ENCODE results near the gene IL25. TPM values are rescaled to one million over a fixed set of nuclear protein-coding genes. Genes with fewer than 3 reads are reported as not detected.
"Not testable (repeated sequence)": the region's sequence is repeated elsewhere in the genome, so short reads cannot be mapped to it uniquely, and the experiment has no call there.

Gene IL25
- total RNA-seq, 1 donor from 2014 or later = not detected

- DNase-seq = no peak
These were observed 39.2 kb downstream of the IL25 start for GRCh38 chr14:23411563-23412525.

GRCh38 chr14:23413681-23414080 is 41.1 kb downstream of the IL25 start:
- no peak for DNase-seq

- no peak for DNase-seq
These were observed 41.6 kb downstream of the IL25 start for GRCh38 chr14:23414254-23414653.

GRCh38 chr14:23414906-23415820 is 42.6 kb downstream of the IL25 start:
- DNase-seq = no peak

GRCh38 chr14:23415821-23416778 is 43.5 kb downstream of the IL25 start:
- DNase-seq = no peak

- no peak for DNase-seq
These were observed 44.2 kb downstream of the IL25 start for GRCh38 chr14:23416801-23417200.

- DNase-seq = not testable (repeated sequence)
These were observed 44.7 kb downstream of the IL25 start for GRCh38 chr14:23417269-23417668.

GRCh38 chr14:23418021-23418420 is 45.4 kb downstream of the IL25 start:
- DNase-seq = no peak

- DNase-seq = not testable (repeated sequence)
These were observed 47.0 kb downstream of the IL25 start for GRCh38 chr14:23419646-23420045.

- no peak for DNase-seq
These were observed 49.0 kb downstream of the IL25 start for GRCh38 chr14:23421594-23421993.

- no peak for DNase-seq
These were observed 51.0 kb downstream of the IL25 start for GRCh38 chr14:23423657-23424056.

- no peak for DNase-seq
These were observed 52.6 kb downstream of the IL25 start for GRCh38 chr14:23425169-23425568.

- DNase-seq = not testable (repeated sequence)
These were observed 53.2 kb downstream of the IL25 start for GRCh38 chr14:23425798-23426197.

Other genes with a start within 250 kb of the IL25 start
- 0.09 TPM in 1 of 2 replicates, not detected in the other for gene SLC7A8, start 189.1 kb upstream of the IL25 start, total RNA-seq
- gene RNF212B, start 134.9 kb upstream of the IL25 start, total RNA-seq = not detected in 2 replicates
- gene HOMEZ, start 86.7 kb upstream of the IL25 start, total RNA-seq = 6.5 and 7.2 TPM in 2 replicates
- 1.7 and 2.6 TPM in 2 replicates for gene PPP1R3E, start 70.0 kb upstream of the IL25 start, total RNA-seq
- gene BCL2L2, start 66.0 kb upstream of the IL25 start, total RNA-seq = 10.4 and 13.5 TPM in 2 replicates
- gene PABPN1, start 51.4 kb upstream of the IL25 start, total RNA-seq = 71.5 and 93.9 TPM in 2 replicates
- gene SLC22A17, start 19.9 kb upstream of the IL25 start, total RNA-seq = 0.84 and 3.7 TPM in 2 replicates
- 0.17 TPM in 1 of 2 replicates, not detected in the other for gene EFS, start 7.6 kb upstream of the IL25 start, total RNA-seq
- not detected in 2 replicates for gene CMTM5, start 4.2 kb downstream of the IL25 start, total RNA-seq
- not detected in 2 replicates for gene MYH6, start 35.5 kb downstream of the IL25 start, total RNA-seq
- gene MYH7, start 62.9 kb downstream of the IL25 start, total RNA-seq = not detected in 2 replicates
- gene NGDN, start 96.9 kb downstream of the IL25 start, total RNA-seq = 42.5 and 61.8 TPM in 2 replicates
- gene ZFHX2, start 179.0 kb downstream of the IL25 start, total RNA-seq = 0.17 and 0.23 TPM in 2 replicates
- gene THTPA, start 183.5 kb downstream of the IL25 start, total RNA-seq = 6.0 and 10.6 TPM in 2 replicates
- gene AP1G2, start 195.0 kb downstream of the IL25 start, total RNA-seq = 28.8 and 29.6 TPM in 2 replicates
- not detected in 2 replicates for gene JPH4, start 206.0 kb downstream of the IL25 start, total RNA-seq